ENCODE data around the gene TARS3. TPM values are rescaled to one million over a fixed set of nuclear protein-coding genes. Genes with fewer than 3 reads are reported as not detected.
"Not testable (repeated sequence)": the region's sequence is repeated elsewhere in the genome, so short reads cannot be mapped to it uniquely, and the experiment has no call there.

Gene TARS3
- total RNA-seq, 1 donor from 2014 or later: 34.9 TPM

GRCh38 chr15:101654171-101654570 lies 70.1 kb downstream of the TARS3 start:
- no peak for DNase-seq

GRCh38 chr15:101652786-101653430 lies 71.4 kb downstream of the TARS3 start:
- no peak for DNase-seq

- peak; percentile 80 for DNase-seq
These were observed 72.0 kb downstream of the TARS3 start, which contains the start of gene TM2D3 for GRCh38 chr15:101652098-101652785. Gene TM2D3 (minus strand): TSS chr15:101652381. CDS start chr15:101652361, 20 bp downstream.

GRCh38 chr15:101651554-101652097 lies 72.6 kb downstream of the TARS3 start:
- peak; percentile 56 for DNase-seq

GRCh38 chr15:101650145-101650544 lies 74.1 kb downstream of the TARS3 start:
- no peak for DNase-seq

GRCh38 chr15:101648356-101648755 lies 75.9 kb downstream of the TARS3 start:
- DNase-seq: no peak

- no peak for DNase-seq
These were observed 77.0 kb downstream of the TARS3 start for GRCh38 chr15:101647251-101647650.

GRCh38 chr15:101646672-101647071 lies 77.6 kb downstream of the TARS3 start:
- no peak for DNase-seq

GRCh38 chr15:101642361-101642760 lies 81.9 kb downstream of the TARS3 start:
- DNase-seq: no peak

GRCh38 chr15:101641894-101642293 lies 82.4 kb downstream of the TARS3 start:
- DNase-seq: no peak

GRCh38 chr15:101641129-101641764 lies 83.0 kb downstream of the TARS3 start:
- DNase-seq: peak; percentile 35

GRCh38 chr15:101639667-101640066 lies 84.6 kb downstream of the TARS3 start:
- DNase-seq: no peak

- no peak for DNase-seq
These were observed 86.4 kb downstream of the TARS3 start for GRCh38 chr15:101637919-101638318.

- DNase-seq: no peak
These were observed 86.8 kb downstream of the TARS3 start for GRCh38 chr15:101637516-101637915.

- no peak for DNase-seq
These were observed 87.2 kb downstream of the TARS3 start for GRCh38 chr15:101637038-101637437.

GRCh38 chr15:101635944-101636727 lies 88.1 kb downstream of the TARS3 start:
- no peak for DNase-seq

GRCh38 chr15:101633356-101633755 lies 90.9 kb downstream of the TARS3 start:
- DNase-seq: no peak

GRCh38 chr15:101626729-101627128 lies 97.5 kb downstream of the TARS3 start:
- DNase-seq: not testable (repeated sequence)

- DNase-seq: no peak
These were observed 98.3 kb downstream of the TARS3 start for GRCh38 chr15:101625980-101626379.

- DNase-seq: no peak
These were observed 99.1 kb downstream of the TARS3 start for GRCh38 chr15:101625184-101625583.

- no peak for DNase-seq
These were observed 100.6 kb downstream of the TARS3 start for GRCh38 chr15:101623367-101624304.
